Esophagus squamous epithelium (tissue), 4 donors: Measurements from ENCODE around the gene CBFA2T2.

Experiments used
- CTCF ChIP-seq, 6 experiments: fragments of 450-650 bp in 4 of 6; fragments of 200-600 bp in 2 of 6; sonication (generic) in 2 of 6; IDR thresholded peaks; one replicate each; pipeline ENCODE4 v1.5.1; 2016 to 2019; ENCODE audit warnings: antibody characterized with exemption in 6 of 6, mild to moderate bottlenecking in 4 of 6, moderate library complexity in 4 of 6
- POLR2A ChIP-seq, 4 donors: fragments of 450-650 bp; IDR thresholded peaks; one replicate each; pipeline ENCODE4 v1.6.1; 2017; ENCODE audit warnings: antibody characterized with exemption in 4 of 4, mild to moderate bottlenecking in 4 of 4, moderate library complexity in 3 of 4

- TF ChIP-seq CTCF (IDR thresholded peaks at IDR 0.05), result no peak
- no peak for TF ChIP-seq POLR2A (IDR thresholded peaks at IDR 0.05)
Measured at GRCh38 chr20:33470457-33470856, 19.4 kb upstream of the CBFA2T2 start.
